ENCODE measurements around the gene ABHD14A. TPM values are rescaled to one million over a fixed set of nuclear protein-coding genes. Genes with fewer than 3 reads are reported as not detected.

The ABHD14A gene
- total and polyA plus RNA-seq, 10 donors, result 8.7 to 26.7 (median 15.0) TPM

- Histone ChIP-seq H3K4me1 (peaks cover 16 to 77% (median 47%) of the 10 kb centered on the region in 6 donors), H3K36me3 (no peaks in the 10 kb centered on the region), H3K27ac (peak overlapping the region in 5 of 8 donors; percentile 0 to 73 (median 49)), H3K4me3 (no peak overlapping the region), H3K27me3 (replicated peaks in 1 of 7) (no peaks in the 10 kb centered on the region), H3K9me3 (no peaks in the 10 kb centered on the region)
- DNase-seq, result no peak
- intact Hi-C loops (cut with DNase I; ENCODE audit: low total_unique reads), result no loop called here
- no peak for TF ChIP-seq CTCF (IDR thresholded peaks at IDR 0.05 in 8 of 11, conservative IDR thresholded peaks at IDR 0.05 in 3 of 11)
- no peak for TF ChIP-seq POLR2A (IDR thresholded peaks at IDR 0.05)
- TF ChIP-seq POLR2AphosphoS5 (IDR thresholded peaks at IDR 0.05), result no peak
- 81 to 93% (median 86%) methylated on average over 20 of the region's 20 CpGs for WGBS, 5 donors
Measured at GRCh38 chr3:52022323-52023100, 47.6 kb downstream of the ABHD14A start.

GRCh38 chr3:52023101-52023770 lies 48.4 kb downstream of the ABHD14A start:
- WGBS, 5 donors, result 76 to 82% (median 77%) methylated on average over 3 of the region's 3 CpGs
- no peak overlapping the region for H3K4me3 ChIP-seq
- no peaks in the 10 kb centered on the region for H3K27me3 ChIP-seq (replicated peaks in 1 of 7)
- intact Hi-C loops (cut with DNase I; ENCODE audit: low total_unique reads), result no loop called here
- no peaks in the 10 kb centered on the region for H3K36me3 ChIP-seq
- no peak for DNase-seq
- H3K27ac ChIP-seq, result peak overlapping the region in 5 of 8 donors; percentile 8 to 73 (median 42)
- TF ChIP-seq POLR2A (IDR thresholded peaks at IDR 0.05) (no peak), CTCF (IDR thresholded peaks at IDR 0.05 in 8 of 11, conservative IDR thresholded peaks at IDR 0.05 in 3 of 11) (no peak), POLR2AphosphoS5 (IDR thresholded peaks at IDR 0.05) (no peak)
- peaks cover 16 to 75% (median 45%) of the 10 kb centered on the region in 6 donors for H3K4me1 ChIP-seq
- H3K9me3 ChIP-seq, result no peaks in the 10 kb centered on the region

GRCh38 chr3:52023860-52024764 lies 49.2 kb downstream of the ABHD14A start:
- no peaks in the 10 kb centered on the region for H3K36me3 ChIP-seq
- H3K27me3 ChIP-seq (replicated peaks in 1 of 7), result no peaks in the 10 kb centered on the region
- H3K9me3 ChIP-seq, result no peaks in the 10 kb centered on the region
- H3K27ac ChIP-seq, result peak overlapping the region in 4 of 8 donors; percentile 8 to 73 (median 28)
- H3K4me1 ChIP-seq, result peaks cover 16 to 77% (median 48%) of the 10 kb centered on the region in 6 donors
- peak in 1 of 3 donors; percentile 20 for TF ChIP-seq POLR2AphosphoS5 (IDR thresholded peaks at IDR 0.05)
- TF ChIP-seq POLR2A (IDR thresholded peaks at IDR 0.05), result no peak
- TF ChIP-seq CTCF (IDR thresholded peaks at IDR 0.05 in 8 of 11, conservative IDR thresholded peaks at IDR 0.05 in 3 of 11), result no peak
- intact Hi-C loops (cut with DNase I; ENCODE audit: low total_unique reads), result no loop called here
- no peak overlapping the region for H3K4me3 ChIP-seq
- 47 to 62% (median 49%) methylated on average over 6 to 8 of the region's 8 CpGs for WGBS, 5 donors
- no peak for DNase-seq

Measured in spleen (tissue), 11 donors.